Stimulated activated CD4-positive, alpha-beta T cell treated with anti-CD3 and anti-CD28 coated beads, TNF-alpha, amount 100 ng/mL, for 1 hour (primary cell): ENCODE measurements around the gene NEURL1B.
A peak's percentile ranks its signal among the peaks of the same experiment; 100 is the strongest.

Experiments
- DNase-seq, 3 donors: peaks; one replicate each; pipeline ENCODE4 v3.0.0-alpha.2; 2020; ENCODE audit warnings: low read depth in 3 of 3, low spot score in 1 of 3

Gene NEURL1B

DNA sequence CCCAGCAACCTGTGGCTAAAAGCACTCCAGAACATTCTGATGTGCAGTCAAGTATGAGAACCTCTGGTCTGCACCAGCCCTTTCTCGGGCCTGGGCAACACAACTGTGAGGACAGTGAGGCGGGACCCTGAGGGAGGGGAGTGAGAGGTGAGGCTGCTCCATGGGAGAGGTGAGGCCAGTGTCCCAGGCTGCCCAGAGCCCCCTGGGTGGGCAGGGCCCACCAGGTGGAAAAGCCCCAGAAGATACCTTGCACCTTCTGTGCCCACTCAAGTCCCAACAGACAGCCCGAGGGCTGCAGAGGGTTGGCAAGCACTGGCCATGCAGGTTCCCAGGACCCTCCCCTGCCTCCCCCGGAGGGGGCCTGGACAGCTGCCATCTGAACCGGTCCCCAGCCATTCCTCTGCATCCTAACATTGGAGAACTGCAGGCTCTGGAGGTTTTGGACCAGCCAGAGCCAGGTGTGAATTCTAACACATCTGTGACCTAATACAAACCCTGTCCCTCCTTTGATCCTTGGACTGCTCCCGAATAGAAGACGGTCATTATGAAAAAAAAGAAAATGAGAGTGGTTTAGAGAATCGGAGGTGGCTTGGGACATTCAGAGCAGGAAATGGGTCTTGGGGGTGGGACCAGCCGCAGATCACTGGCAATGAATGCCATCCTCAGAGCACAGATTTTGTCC lies 72.9 kb downstream of the NEURL1B start:
- no peak for DNase-seq

DNA sequence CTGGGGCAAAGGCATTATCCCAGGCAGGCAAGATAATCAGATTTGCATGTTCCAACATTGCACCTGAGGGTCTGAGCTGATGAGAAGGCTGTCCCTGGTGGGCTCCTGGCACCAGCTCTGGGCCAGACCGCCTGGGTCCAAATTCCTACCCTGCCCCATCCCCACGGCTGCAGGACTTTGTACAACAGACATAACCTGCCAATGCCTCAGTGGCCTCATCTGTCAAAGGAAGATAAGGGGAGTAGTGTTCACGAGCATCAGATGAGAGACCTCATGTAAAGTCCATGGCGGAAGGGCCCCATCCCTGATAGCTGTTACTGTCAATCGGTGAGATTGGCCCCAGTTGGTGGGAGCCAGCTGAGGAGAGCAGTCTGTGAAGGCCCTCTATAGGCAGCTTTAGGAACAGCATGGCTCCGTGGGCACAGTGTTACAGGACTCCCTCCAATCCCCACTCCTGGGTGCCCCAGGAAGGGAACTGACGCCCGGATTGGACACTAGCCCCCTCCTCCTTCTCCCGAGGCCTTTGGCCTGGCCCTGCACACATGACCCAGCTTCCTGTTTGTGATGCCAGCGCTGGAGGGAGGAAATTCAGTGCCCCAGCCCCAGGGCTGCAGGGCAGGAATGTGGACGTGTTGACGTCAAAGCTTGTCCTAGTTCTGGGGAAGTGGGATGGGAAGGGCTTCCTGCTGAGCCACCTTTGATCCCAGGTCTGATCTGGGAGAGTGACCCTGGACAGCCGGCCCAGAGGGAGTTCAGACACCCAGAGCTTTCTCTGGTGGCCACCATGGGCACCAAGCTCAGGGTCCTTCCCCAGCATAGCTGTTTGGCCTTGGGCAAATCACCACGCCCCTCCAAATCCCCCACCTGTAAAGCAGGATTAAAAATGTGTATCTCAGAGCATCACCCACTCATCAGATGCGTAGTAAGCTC lies 73.7 kb downstream of the NEURL1B start:
- DNase-seq: peak in 2 of 3 donors; percentile 31 to 48

DNA sequence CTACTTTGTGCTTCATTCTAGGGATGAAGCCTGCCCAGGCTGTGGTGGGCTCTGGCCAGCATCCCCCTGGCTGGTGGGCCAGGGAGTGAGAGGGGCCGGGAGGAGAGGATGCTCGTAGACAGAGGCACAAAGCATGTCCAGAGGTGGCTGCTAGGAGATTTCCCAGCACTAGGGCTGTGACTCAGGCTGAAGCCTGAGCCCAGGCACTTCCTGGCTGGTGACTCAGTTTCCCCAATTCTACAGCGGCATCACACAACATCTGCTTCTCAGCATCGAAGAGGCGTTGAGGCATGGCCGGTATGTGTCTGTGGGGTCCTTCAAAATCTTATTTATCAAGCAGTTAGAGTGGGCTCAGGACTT lies 74.3 kb downstream of the NEURL1B start:
- DNase-seq: no peak

DNA sequence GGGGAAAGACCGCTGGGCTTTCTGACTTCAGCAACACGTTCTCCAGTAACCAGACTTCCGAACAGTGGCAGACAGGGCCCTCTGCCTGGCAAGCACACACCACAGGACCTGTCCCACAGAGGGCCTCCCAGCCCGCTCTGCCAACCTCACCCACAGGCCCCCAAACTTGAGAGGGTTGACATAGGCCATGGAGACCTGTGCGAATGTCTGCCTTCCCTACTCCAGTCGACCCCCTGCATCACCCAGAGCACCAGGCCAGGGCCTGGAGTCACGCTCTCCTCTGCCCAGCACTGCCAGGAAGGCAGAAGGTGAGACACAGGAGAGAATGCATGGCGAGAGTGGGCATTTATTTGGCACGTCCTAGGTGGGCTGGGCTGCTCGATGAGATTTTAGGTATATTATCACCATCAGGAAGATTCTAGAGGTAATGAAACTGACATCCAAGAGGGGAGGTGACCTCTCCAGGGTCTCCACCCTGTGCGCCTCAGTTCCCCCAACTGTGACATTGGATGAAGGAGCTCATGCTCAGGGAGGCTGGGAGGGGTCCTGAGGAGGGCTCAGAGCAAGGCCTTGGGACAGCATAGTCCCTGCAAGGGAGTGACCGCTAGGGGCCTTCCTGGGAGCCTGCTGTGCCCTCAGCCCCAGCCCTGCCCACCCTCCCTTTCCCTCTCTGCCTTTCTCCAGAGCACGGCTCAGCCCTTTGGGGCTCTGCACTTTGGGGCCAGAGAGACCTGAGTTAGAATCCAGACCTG lies 75.0 kb downstream of the NEURL1B start:
- DNase-seq: no peak

DNA sequence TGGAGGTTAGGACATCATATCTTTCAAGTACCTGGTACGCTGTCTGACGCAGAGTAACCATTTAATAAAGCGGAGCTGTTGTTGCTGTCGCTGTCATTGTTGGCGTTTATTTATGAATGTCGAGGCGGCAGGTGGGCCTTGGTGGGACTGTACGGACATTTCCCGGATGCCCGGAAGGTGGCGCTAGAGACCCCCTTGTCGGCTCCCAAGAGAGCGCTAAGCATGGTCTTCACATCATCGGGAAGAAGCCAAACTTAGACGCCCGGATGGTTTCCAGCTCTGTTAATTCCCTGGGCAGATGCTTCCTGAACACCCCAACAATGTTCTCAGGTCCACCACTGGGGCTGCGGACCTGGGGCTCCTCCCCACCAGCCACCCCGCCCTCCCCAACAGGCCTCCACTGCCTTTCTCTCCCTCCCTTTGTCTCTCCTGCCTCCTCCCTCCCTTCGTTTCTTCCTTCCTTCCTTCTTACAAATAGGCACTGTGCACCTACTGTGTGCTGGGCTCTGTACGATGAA lies 75.8 kb downstream of the NEURL1B start:
- DNase-seq: peak; percentile 47 to 77 (median 76)

DNA sequence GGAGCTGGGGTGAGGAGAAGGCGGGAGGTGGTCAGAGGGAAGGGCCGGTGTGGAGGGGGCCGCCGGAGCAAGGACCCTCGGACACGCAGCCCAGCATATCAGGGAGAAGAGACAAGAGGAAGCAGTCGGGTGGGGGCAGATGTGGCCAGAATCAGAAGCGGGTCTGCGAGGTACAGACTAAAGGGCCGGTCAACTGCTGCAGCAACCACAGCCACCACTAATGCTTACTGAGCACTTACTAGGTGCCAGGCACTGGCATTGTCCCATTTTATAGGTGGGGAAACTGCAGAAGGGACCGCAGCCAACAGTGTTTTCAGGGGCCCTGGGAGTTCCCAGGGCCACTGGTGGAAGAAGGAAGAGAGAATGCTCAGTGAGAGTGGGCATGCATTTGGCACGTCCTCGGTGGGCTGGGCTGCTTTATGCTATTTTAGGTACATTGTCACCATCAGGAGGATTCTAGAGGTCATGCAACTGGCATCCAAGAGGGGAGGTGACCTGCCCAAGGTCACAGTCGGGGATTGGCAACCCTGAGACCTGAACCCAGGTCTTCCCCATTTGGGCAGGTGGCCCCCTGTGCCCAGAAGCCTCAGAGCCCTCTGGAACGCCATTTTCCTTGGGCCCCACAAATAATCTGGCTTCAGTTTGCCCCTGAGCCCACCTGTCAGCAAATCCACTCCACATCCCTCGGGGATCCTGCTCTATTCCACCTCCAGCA lies 76.6 kb downstream of the NEURL1B start:
- no peak for DNase-seq

DNA sequence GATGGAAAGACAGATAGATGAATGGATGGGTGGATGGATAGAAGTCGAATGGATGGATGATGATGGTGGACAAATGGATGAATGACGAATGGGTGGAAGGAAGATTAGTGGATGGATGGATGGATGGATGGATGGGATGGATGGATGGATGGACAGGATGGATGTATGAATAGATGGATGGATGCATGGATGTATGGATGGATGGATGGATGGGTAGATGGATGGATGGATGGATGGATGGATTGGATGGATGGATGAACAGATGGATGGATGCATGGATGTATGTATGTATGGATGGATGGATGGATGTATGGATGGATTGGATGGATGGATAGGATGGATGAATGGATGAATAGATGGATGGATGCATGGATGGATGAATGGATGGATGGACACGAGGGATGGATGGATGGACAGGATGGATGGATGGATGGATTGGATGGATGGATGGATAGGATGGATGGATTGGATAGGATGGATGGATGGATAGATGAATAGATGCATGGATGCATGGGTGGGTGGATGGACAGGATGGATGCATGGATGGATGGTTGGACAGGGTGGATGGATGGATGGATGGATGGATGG lies 77.6 kb downstream of the NEURL1B start:
- no peak for DNase-seq

DNA sequence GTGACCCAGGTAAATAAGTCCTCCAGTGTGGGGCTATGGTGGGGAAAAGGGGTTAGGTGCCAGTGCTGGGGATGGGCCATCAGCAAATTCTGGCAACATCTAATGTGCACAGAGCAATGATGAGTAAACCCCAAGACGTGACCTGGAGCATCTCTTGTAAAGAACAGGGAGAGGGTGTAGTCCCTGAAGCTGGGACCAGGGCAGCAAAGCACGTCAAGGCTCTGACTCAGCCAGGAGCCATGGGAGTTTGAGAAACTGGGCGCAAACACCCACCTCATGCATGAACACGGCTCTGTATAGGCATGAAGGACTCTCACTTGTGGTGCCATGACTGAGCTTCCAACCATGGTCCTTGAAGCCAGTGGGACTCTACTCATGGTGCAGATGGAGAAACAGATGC lies 78.1 kb downstream of the NEURL1B start:
- no peak for DNase-seq

DNA sequence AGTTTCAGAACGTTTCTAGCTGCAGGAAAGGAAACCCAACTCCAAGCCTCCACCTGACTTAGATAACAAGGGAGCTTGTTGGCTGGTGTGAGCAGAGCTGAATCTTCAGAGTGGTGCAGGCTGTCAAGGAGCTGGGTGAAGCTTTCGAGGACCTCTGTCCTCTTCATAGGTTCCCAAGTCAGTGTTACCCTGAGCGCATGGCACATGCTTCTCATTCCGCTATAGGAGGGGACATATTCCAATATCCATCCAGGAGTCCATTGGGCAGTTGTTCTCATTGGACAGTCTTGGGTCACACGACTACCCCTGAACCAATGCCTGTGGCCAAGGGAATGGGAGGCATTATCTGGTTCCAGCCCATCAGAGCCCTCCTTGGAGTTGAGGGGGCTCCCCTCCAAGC lies 79.6 kb downstream of the NEURL1B start:
- DNase-seq: no peak

DNA sequence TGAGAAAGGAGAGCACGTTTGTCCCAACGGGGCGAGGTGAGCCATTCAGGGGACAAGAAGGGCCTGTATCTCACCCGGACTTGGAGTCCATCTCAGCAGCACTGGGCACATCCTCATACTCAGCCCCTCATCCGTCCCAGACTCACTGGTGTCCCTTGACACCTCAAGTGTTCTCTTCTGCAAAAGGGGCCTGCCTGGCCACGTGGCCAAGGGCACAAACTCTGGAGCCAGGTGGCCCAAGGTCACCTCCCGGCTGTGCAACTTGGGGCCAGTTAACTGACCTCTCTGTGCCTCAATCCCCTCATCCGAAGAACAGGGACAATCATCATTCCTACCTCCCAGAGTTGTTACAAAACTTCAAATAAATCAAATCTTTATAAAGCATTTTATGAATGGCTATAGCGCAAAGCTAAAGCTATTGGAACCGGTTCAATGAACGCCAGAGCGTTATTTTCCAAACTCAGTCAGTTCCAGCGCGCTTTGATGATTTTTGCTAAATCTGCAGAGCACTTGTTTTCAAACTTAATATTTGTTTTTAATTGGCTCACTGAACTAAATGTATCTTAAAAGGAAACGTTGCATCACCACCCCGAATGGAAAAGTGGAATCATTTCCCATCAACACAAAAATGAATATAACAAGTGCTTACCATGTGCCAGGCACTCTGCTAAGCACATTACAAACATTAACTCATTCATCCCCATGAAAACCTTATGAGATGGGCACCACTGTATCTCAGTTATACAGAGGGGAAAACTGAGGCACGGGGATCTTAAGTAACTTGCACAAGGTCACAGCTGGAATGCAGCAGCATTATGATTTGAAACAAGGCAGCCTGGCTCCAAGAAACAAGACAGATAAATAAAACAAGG lies 80.6 kb downstream of the NEURL1B start:
- no peak for DNase-seq

DNA sequence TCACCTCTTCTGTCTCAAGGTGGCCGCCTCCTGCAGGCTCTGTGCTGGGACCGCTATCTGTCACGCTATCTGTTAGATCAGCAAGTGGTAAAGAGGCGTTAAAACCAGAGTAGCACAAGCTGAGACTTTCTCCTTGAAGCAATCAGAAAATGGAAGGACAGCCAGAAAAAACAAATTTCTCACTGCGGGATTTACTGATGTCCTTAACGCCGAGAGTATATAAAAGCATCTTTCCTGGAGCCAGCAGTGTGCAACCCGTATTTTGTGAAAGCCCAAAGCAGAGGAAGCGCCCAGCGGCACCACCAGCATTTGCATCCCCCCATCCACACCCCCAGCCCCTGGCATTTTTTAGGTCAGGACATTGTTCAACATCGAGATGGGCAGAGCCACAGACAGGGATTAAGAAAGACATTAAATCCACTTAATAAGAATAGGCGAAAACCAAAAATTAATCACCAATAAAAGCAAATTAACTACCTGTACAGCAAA lies 81.3 kb downstream of the NEURL1B start:
- DNase-seq: no peak

DNA sequence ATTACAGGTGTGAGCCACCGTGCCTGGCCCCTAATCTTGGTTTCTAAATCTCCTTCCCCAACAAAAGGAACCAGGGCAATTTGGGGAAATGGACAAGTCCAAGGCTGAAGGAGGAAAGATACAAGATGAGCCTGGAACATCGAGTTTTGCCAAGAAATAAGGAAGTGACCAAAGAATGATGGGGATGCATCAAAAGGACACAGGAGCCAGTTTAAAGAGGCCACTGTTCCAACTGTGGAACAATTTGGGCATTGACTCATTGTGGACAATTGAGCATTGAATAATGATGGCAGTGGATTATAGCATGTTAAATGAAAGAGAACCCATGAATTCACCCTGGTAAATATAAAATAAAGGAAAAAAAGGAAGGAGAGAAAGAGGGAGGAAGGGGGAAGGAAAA lies 82.4 kb downstream of the NEURL1B start:
- no peak for DNase-seq

DNA sequence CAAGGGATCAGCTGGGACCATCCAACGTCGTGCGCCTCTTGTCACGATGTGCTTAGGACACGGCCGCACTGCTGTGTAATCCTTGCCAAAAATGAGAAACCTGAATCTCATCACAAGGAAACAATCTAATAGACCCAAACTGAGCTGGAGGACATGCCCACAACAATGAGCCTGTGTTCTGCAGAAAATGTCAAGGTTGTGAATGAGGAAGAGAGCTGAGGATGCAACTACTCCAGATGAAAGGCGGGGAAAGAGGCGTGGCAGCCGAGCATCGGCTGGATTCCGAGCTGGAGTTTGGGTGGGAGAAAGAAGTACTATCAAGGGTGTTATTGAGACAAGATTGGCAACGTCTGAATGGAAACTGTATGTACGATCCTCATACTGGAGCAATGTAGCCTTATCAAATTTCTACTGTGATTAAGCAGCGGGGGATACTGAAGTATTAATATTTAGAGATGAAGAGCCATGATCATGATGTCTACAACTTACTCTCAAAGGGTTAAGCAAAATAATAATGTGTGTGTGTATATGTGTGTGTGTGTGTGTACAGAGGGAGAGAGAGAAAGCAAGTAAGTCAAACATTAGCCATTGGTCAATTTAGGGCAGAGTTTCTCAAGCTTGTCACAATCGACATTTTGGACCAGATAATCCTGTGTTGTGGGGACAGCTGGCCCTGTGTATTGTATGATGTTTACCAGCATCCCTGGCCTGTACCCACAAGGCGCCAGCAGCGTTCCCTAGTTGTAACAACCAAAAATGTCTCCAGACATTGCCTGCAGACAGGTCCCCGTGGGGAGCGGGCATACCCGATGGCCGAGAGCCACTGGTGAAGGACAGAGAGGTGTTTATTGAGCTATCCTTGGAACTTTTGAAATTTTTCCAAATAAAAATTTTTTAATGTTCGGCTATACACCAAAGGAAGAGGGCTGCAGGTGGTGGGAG lies 83.5 kb downstream of the NEURL1B start:
- no peak for DNase-seq

DNA sequence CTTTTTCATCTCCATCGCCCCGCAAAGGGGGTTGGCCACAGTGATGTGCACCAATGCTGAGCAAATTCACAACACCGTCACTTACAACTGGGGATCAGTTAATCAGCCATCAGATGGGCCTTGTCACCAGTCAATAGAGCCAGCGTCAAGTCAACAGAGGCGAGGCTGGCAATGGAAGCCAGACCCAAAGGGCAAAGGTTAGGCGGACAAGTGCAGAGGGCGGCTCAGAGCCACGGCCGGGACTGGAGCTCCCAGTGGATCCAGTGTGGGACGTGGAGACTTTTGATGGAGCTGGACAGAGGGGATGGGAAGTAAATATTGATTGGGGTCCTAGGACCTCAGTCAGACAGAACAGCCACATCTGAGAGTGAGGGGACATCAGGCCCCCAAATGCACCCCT lies 84.2 kb downstream of the NEURL1B start:
- DNase-seq: no peak

DNA sequence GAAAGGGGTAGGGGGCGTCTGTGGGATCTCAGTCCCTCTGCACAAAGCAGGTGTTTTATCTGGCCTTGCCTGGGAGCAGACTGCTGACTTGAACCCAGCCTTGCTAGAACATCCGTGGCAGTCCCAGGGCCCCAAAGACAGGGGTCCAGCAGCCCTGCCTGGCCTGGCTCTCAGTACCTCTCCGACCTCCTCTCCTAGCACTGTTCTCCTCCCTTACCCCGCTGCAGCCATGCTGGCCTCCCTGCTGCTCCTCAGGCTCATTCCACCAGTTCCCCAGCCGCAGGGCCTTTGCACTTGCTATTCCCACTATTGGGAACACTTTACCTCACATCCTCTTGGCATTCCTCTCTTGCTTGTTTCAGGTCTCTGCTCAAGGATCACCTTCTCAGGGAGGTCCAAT lies 84.7 kb downstream of the NEURL1B start:
- DNase-seq: no peak

DNA sequence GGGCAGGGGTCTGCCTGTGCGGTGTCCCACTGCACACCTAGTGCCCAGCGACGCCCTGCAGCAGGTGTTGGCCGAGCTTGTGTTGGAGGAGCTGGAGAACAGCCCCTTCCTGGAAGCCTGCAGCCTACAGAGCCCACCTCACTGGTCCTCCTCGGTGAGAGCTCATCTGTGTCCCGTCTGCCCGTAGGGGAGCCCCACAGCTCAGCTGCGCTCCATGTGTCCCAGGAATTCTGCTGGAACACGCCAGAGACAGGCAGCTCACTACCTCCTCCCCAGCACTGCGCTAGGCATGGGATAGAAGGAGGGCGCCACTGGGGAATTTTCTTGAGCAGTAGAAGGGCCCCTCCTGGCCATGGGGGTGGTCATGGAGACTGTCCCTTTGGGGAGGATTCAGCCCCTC lies 85.9 kb downstream of the NEURL1B start:
- DNase-seq: no peak

DNA sequence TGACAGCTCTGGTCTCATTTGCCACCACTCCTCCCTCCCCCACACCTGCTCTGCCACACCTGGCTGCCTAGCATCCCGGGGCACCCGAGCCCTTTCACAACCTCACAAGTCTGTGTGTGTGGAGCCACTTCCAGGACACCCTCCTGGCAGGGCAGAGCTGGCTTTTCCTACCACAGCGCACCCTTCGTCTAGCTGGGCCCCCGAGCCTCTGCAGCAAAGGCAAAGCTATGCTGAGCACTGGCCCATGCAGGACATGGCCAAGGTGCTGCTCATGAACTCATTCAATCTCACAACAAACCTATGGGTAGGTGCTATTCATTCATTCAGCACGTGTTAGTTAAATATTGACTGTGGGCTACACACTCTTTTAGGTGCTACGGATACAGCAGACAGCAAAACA lies 86.5 kb downstream of the NEURL1B start:
- no peak for DNase-seq

DNA sequence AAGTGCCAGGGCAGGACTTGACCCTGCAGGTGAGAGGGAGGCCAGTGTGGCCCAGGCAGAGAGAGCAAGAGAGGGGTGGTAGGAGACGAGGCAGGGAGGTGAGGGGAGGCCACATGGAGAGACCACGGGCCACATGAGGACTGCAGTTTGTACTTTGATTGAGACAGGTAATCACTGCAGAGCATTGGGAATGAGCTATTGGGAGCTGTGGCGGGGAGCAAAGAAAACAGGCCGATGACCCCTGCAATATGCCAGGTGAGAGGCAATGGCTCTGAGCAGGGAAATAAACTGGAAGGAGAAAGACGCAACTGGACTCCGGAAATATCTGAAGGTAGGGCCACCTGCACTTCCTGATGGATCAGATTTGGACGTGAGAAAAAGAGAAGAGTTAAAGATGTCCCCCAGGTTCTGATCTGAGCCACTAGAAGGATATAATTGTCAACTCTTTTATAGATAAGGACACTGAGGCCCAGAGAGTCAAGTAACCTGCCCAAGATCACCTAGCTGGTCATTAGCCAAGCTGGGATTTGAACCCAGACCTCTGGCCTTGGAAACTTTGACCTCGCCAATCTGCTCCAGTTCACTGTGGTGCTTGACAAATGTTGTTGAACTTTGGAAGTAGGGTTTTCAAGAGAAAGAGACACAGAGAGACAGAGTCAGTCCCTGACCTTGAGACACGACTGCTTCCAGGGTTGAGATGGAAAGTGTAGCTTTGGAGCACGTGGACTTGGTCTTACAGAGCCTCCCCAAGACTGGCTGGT lies 87.6 kb downstream of the NEURL1B start:
- DNase-seq: no peak
